Activated T-cell treated with anti-CD3 and anti-CD28 coated beads for 48 hours (primary cell): Measurements from ENCODE around the gene HOXA2.

Experiments used
- DNase-seq: peaks from one replicate; pipeline ENCODE4 v3.0.0-alpha.2; 2020; ENCODE audit warnings: low read depth

The HOXA2 gene

DNA sequence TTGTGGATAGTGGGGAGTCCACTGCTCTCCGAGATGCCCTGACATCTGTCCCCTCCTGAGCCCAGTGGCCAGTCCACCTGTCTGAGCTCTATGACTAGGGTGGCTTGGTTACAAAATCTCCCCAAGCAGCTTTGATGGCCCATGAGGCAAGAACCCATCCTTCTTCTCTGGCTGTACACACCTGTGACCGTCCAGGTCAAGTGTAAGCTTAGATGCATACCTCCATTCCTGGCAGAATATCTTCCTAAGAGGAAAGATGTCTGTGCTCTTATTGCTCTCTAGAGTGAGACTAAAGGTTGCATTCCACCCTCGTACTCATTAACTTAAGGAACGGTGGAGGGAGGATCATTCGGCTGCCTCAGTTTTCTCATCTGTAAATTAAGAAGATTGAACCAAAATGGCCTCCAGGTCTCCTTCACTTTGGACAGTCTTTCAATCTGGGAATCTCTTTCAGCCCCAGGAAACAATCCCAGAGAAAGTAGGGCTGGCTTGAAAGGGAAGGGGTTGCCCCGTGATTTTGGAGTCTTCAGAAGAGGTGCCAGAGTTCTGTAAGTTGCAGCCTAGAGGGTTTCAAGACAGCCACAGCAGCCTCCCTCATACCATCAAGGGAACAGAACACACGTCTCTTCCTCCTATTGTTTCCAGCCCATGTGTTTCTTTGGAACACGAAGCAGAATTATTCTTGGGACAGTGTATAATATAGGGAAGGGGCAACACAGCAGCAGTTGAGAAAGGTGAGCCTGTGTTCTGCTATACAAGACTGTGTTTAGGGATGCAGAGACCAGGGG is 22.6 kb upstream of the HOXA2 start:
- DNase-seq, result no peak

GRCh38 chr7:27124096-27124901 is 21.8 kb upstream of the HOXA2 start:
- DNase-seq, result no peak

DNA sequence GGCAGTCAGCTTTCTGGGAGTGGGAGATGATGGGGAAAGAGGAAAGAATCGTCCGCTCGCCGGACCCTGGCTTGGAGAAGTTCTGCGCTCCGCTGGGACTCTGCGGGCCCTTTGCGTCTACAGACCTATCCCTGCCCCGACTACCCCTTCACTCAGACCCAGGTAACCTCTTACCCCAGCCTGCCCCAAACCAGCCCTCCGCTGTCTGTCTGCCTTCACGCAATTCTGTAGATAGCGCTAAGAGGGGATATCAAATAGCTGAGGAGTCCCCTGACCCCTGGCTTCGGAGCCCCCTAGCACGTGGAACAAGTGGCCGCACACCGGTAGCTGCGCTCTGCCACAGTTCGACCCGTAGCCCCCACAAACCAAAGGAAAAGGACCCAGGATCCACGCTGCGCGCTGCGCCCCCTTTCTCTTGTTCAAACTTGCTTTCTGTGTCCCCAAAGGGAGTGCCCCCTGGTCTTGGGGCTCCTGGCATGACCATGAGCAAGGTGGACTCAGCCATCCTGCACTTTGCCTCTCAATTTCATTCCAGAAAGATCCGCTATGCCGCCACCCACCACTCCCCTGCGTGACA is 21.1 kb upstream of the HOXA2 start:
- DNase-seq, result no peak

GRCh38 chr7:27123007-27123476 is 20.6 kb upstream of the HOXA2 start:
- DNase-seq, result no peak

DNA sequence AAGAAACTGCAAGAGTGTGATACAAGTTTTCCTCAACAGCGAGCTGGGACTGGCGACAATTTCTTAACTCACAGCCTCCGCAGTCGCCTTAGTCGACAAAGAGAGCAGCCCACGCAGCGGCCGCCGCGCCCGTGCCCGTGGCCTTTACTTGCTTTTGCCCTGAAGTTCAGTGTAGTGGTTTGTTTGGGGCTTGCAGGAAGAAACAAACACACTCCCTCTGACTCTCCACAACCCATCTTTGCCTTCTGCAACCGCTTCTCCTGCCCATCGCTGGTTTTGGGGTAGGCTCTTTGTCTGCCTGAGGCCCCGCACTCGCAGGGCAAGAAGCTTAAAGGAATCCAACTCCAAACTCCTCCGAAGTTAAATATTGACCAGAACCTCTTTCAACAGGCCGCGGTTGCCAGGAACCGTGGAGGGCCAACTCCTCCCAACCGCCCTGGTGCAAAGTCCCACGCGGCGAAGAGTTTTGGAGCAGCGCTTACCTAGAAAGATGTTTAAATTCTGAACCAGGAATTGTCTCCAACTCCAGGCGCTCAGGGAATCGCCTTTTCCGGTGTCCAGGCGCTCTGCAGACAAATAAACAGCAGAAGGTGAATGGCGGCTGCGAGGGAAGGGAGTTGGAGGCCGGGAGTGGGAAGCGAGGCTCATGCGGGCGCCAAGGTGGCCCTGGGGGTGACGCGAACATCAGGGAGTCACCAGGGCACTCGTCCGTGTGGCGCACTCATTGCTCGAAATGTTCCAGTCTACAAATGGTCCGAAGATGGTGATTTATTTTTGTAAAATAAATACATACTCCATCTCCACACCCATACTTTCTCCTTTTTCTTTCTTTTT is 19.8 kb upstream of the HOXA2 start:
- no peak for DNase-seq

DNA sequence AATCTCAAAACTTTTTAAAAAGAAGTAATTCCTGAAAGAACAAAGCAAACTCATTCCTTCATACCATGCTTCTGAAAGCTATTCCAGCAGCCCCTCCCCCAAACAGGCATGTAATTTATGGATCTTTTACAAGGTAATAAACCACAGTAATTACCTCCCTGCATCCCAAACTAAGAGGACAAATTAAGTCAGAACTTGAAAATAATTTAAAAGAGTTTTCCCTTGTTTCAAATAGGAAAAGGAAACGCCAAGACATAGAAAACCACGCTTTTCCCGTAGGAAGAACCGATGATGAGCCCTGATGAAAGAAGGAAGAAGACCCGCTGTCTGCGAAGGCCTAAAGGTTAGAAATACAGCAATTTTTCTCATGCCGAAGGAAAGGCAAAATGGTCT is 19.2 kb upstream of the HOXA2 start:
- no peak for DNase-seq

DNA sequence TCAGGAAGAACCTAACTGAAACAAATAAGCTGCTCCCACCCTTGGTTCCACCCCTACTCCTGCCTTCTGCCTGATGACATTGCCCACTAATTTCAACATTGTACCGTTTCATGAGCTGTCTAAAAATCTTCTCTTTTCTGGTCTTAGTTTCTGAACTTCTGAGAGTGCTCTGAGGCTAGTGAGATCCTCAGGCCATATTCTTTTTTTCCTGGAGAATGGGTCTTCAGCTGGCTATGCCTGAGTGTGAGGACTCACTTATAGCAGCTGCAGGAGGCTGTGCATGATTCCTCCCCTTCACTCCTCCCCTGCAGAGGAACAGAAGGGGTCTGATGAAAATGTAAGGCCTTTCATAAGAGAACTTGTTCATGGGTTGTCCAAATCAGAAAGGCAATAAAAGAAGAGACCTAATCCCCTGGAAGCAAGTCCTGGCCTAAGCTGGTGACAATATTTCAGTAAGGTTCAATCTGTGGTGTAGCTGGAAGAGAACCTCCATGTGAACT is 17.0 kb upstream of the HOXA2 start:
- no peak for DNase-seq

DNA sequence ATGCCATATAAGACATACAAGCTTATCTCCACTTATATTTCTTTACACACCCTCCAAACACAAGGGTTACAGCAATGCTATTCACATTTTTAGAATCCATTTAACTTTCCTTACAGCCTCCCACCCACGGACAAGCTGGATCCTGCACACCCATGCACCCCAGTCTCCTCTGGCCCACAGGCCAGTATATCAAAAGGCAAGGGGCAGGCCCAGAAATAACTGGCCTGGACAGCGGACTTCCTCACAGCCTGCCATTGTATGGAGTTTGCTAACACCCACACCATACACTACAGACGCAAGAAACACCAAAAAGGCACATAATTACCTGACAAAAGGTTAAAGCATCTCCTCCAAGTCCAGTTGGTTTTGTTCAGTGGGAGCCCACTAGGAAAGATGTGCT is 16.1 kb upstream of the HOXA2 start:
- DNase-seq, result no peak

GRCh38 chr7:27117887-27118491 is 15.5 kb upstream of the HOXA2 start:
- no peak for DNase-seq

DNA sequence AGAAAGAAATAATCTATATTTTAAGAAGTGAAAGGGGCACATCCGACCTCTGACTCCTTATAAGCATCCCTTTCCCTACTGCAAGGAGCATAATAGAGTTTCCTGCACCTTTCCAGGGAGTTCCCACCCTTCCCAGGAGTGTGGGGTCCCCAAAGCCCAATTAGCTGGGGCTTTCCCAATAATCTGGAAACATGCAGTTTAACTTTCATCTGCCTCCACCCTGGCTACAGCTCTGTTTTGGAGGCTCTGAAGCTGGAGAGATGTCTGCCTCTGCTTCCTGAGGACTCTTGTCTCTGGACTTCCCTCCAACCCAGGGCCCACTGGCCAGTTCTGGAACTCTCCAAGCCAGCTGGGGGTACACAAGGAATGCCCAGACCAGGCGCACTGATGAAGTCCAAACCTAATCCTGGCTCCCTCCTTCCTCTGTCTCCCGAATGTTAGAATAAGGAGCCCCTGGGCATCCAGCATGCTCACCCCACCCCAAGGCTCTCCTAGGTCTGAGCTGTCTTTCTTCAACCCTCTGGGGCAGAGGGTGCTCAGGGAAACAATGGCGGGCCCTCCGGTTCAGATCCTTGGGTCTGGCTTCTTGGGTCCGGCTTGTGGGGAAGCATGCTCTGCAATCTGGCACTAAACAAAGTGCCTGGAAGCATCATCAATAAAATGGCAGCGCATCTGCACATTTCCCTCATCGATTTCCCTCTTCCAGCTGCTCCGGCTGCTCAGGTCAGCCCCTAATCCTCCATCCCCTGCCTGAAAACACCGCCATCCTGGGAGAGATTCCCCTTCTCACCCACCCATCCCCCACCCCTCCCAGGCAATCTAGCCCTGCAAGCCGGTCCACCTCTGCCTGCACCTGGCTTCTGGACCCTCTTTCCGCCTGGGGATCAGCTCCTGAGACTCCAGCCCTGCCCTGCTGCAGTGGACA is 14.7 kb upstream of the HOXA2 start:
- DNase-seq, result no peak

DNA sequence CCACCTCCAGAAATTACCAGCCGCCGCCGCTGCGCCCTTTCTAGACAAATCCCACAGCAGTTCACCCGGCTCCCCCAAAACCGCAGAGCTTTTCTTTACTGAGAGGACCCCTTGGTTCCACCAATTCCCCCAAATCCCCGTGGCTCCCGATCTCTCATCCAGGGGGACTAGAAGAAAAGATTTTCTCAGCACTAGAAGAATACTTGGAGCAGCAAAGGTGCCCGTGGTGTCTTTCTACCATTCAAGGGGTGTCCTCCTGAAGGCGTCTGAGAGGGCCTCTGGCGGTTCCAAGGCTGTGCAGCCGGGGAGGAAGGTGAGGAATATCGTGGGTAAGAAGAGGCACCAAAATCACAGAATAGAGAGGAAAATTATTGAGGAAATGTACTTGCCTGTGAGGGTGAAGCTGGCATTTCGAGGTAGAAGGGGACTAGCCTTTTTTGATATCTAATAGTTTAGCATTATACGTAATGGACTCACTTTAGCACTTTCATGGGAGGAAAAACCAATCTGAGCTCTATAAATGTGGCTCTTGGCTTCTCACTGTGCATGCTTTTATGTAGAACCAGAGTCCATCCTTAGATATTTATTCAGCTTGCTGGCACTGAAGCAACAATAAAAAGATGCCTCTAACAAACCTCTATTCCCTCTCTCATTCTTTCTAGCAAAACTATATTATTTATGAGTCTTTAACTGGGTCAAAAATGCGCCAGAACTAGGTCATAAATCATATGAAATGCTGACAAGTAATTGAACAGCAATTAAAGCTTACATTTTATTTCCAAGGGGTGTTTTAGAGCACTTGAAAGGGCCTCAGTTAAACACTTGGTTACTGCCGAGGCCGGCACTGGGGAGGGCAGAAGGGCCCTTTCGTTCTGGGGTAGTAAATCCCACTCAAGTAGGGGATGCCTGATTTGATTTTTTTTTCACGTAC is 13.8 kb upstream of the HOXA2 start:
- DNase-seq, result no peak

- no peak for DNase-seq
Measured at GRCh38 chr7:27115221-27116026, 12.9 kb upstream of the HOXA2 start.

DNA sequence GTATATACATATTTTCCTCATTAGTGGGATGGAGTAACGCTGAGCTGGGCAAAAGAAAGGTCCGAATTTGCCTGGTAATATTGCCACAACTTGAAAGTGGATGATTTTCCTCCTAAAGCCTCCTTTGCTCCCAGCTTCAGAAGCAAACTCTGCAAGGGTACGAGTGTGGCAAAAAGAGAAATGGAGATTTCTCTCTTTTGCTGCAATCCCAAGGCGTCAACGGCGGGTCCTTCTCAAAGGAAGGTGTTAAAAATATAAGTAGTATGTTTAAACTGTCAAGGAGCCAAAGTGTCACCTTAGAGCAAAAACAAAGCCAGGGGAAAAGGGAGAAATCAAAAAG is 12.4 kb upstream of the HOXA2 start:
- DNase-seq, result no peak

- DNase-seq, result no peak
Measured at GRCh38 chr7:27113991-27114769, 11.7 kb upstream of the HOXA2 start.

DNA sequence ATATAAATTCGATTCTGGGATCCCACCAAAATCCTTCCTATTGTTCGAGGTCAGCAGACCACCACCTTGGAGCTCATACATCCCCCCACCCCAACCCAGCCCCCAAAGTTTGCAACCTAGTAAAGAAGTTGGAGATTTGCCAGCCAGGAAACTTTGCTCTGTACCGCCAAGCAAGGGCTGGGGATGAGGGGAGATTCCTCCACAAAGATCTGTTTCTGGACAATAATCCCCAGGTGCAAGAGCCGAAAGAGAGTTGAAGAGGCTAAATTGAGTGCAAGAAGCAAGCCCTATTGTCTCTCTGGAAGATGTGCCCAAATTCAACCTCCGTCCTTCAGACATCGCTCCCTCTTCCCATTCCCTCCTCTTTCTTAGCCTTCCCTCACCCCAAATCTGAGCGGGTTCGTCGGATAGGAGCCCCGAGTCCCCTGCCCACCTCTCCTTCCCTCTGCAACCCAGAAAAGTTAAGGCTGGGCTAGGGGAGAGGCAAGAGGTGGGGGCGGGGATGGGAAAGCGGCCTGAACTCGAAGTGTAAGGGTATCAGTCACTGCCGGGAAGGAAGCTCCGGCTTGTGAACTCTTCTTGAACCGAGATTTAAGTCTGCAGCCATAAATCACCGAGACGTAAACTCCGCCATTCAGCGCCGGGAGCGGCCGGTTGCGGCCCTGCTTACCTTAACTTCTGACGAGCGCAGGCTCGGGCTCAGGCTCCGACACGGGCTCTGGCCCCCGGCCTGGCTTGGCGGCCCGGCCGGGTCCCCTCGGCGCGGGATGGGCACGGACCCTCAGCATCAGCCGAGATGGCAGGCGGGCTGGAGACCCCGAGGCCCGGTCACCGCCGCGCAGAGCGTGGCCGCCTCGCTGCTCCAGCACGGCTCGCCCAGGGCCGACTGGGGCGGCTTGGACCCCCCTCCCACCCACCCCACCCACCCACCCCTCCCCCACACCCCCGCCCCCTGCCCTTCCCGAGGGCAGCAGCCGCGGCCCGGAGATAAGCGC is 10.8 kb upstream of the HOXA2 start:
- DNase-seq, result no peak

DNA sequence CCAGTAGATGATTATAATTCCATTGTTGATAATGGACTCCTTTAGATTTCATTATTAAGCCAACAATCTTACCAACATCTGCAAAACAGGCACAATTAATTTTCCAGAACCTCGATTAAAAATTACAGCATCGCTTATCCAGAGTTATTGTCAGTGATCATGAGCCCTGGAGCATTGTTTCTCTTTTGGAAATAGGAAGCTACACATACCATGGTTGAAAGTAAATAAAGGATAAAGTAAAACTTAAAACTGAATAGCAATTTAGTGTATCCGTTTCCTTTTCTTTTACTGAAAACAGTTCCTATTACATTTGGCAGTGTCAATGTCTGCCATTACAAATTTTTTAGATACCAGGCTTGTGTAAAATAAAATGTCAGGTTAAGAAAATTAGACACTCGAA is 9.9 kb upstream of the HOXA2 start:
- DNase-seq, result no peak
